Esophagus muscularis mucosa (tissue), 4 donors: ENCODE measurements around the gene MTHFS. TPM values are rescaled to one million over a fixed set of nuclear protein-coding genes. Genes with fewer than 3 reads are reported as not detected.
"Not testable (repeated sequence)": the region's sequence is repeated elsewhere in the genome, so short reads cannot be mapped to it uniquely, and the experiment has no call there.

Experiments
- DNase-seq: peaks from one replicate; pipeline ENCODE4 v3.0.0-alpha.2; 2017; ENCODE audit errors: extremely low spot score
- H3K27ac ChIP-seq, 4 donors: fragments of 200-600 bp; sonication (generic); replicated peaks in 1 of 4; 1 replicate in 3 of 4; 2 replicates in 1 of 4; pipeline ENCODE4 v1.5.1; 2016 to 2019; ENCODE audit warnings: mild to moderate bottlenecking in 1 of 4
- H3K27me3 ChIP-seq, 4 donors: fragments of 200-600 bp; sonication (generic); one replicate each; pipeline versions ENCODE4 v1.5.1 to v1.6.0; 2016 to 2019
- H3K36me3 ChIP-seq, 4 donors: fragments of 200-600 bp; sonication (generic); one replicate each; pipeline ENCODE4 v1.5.1; 2016 to 2019
- H3K4me1 ChIP-seq, 4 donors: fragments of 200-600 bp; sonication (generic); one replicate each; pipeline ENCODE4 v1.5.1; 2016 to 2019
- H3K4me3 ChIP-seq, 4 donors: fragments of 200-600 bp; sonication (generic); 1 replicate in 2 of 4; 2 replicates in 2 of 4; pipeline ENCODE4 v1.5.1; 2016 to 2019; ENCODE audit warnings: mild to moderate bottlenecking in 4 of 4, moderate library complexity in 1 of 4
- H3K9me3 ChIP-seq, 4 donors: fragments of 200-600 bp; sonication (generic); 1 replicate in 3 of 4; 2 replicates in 1 of 4; pipeline ENCODE4 v1.5.1; 2016 to 2019
- CTCF ChIP-seq, 3 experiments: fragments of 200-600 bp in 2 of 3; fragments of 450-650 bp in 1 of 3; sonication (generic) in 2 of 3; IDR thresholded peaks; one replicate each; pipeline ENCODE4 v1.5.1; 2017 to 2019; ENCODE audit warnings: antibody characterized with exemption in 3 of 3, mild to moderate bottlenecking in 2 of 3, moderate library complexity in 1 of 3
- EP300 ChIP-seq: sonication (generic); formaldehyde crosslinking; IDR thresholded peaks from one replicate; pipeline ENCODE4 v1.6.1; 2017; ENCODE audit warnings: antibody characterized with exemption
- POLR2A ChIP-seq: fragments of 450-650 bp; IDR thresholded peaks from one replicate; pipeline ENCODE4 v1.6.1; 2017; ENCODE audit warnings: antibody characterized with exemption, moderate library complexity, mild to moderate bottlenecking, low read depth
- POLR2AphosphoS5 ChIP-seq, 2 donors: sonication (generic); formaldehyde crosslinking; IDR thresholded peaks; one replicate each; pipeline ENCODE4 v1.6.1; 2017; ENCODE audit warnings: antibody characterized with exemption in 2 of 2
- WGBS: methylation state at CpG from one replicate; pipeline ENCODE4 v1.1.5; 2018; 5-methylcytosine and 5-hydroxymethylcytosine counted together
- intact Hi-C: fragments of 100-400 bp; cut with DNase I; formaldehyde crosslinking; loops from one replicate; pipeline ENCODE4 v1.15.1; 2023
- total RNA-seq, 4 donors: library from RNA; depleted of rRNA; stranded (reverse); fragments of >200 nt; gene quantifications; one replicate each; pipeline versions ENCODE4 v1.1.0 to v1.2.1, GENCODE V29; 2016

The MTHFS gene
- total RNA-seq, 4 donors from 2014 or later, result 8.8 to 21.2 (median 13.1) TPM

- WGBS, result 90% methylated on average over 1 of the region's 1 CpG
- no peaks in the 10 kb centered on the region for H3K36me3 ChIP-seq
- H3K27me3 ChIP-seq, result no peaks in the 10 kb centered on the region
- H3K4me3 ChIP-seq, result no peak overlapping the region
- intact Hi-C loops, result no loop called here
- TF ChIP-seq POLR2A (no peak), POLR2AphosphoS5 (IDR thresholded peaks at IDR 0.05) (no peak), EP300 (no peak), CTCF (IDR thresholded peaks at IDR 0.05) (no peak)
- no peak overlapping the region for H3K27ac ChIP-seq
- DNase-seq, result no peak
- peaks cover 0 to 2% (median 0%) of the 10 kb centered on the region in 4 donors for H3K4me1 ChIP-seq
- no peaks in the 10 kb centered on the region for H3K9me3 ChIP-seq
Observed at GRCh38 chr15:79903626-79904025, 6.8 kb upstream of the MTHFS start.

- 85% methylated on average over 2 of the region's 2 CpGs for WGBS
- H3K36me3 ChIP-seq, result no peaks in the 10 kb centered on the region
- intact Hi-C loops, result no loop called here
- H3K27ac ChIP-seq, result no peak overlapping the region
- TF ChIP-seq POLR2A, result no peak
- TF ChIP-seq POLR2AphosphoS5 (IDR thresholded peaks at IDR 0.05), result no peak
- no peak for TF ChIP-seq EP300
- TF ChIP-seq CTCF (IDR thresholded peaks at IDR 0.05), result no peak
- no peaks in the 10 kb centered on the region for H3K9me3 ChIP-seq
- H3K4me1 ChIP-seq, result peaks cover 0 to 6% (median 0%) of the 10 kb centered on the region in 4 donors
- no peak overlapping the region for H3K4me3 ChIP-seq
- no peak for DNase-seq
- no peaks in the 10 kb centered on the region for H3K27me3 ChIP-seq
Observed at GRCh38 chr15:79903144-79903543, 6.3 kb upstream of the MTHFS start.

GRCh38 chr15:79901958-79902357, 5.1 kb upstream of the MTHFS start:
- Histone ChIP-seq H3K27me3 (no peaks in the 10 kb centered on the region), H3K27ac (no peak overlapping the region), H3K9me3 (no peaks in the 10 kb centered on the region), H3K4me3 (no peak overlapping the region), H3K36me3 (no peaks in the 10 kb centered on the region), H3K4me1 (peaks cover 0 to 12% (median 7%) of the 10 kb centered on the region in 4 donors)
- TF ChIP-seq POLR2A, result no peak
- no peak for TF ChIP-seq POLR2AphosphoS5 (IDR thresholded peaks at IDR 0.05)
- TF ChIP-seq EP300, result no peak
- no peak for TF ChIP-seq CTCF (IDR thresholded peaks at IDR 0.05)
- DNase-seq, result no peak
- intact Hi-C loops, result no loop called here
- WGBS, result 79% methylated on average over 1 of the region's 1 CpG

GRCh38 chr15:79900818-79901378, 4.1 kb upstream of the MTHFS start:
- H3K27me3 ChIP-seq, H3K36me3 ChIP-seq, H3K4me3 ChIP-seq, H3K9me3 ChIP-seq, intact Hi-C loops, H3K27ac ChIP-seq, DNase-seq: not testable (repeated sequence)
- WGBS, result 96% methylated on average over 4 of the region's 4 CpGs
- peaks cover 3 to 17% (median 13%) of the 10 kb centered on the region in 4 donors for H3K4me1 ChIP-seq

- Histone ChIP-seq H3K9me3 (no peaks in the 10 kb centered on the region), H3K27me3 (no peaks in the 10 kb centered on the region), H3K4me3 (no peak overlapping the region), H3K4me1 (peaks cover 4 to 18% (median 17%) of the 10 kb centered on the region in 4 donors), H3K27ac (no peak overlapping the region), H3K36me3 (no peaks in the 10 kb centered on the region)
- 88% methylated on average over 9 of the region's 9 CpGs for WGBS
- no peak for DNase-seq
- intact Hi-C loops, result no loop called here
- no peak for TF ChIP-seq POLR2A
- TF ChIP-seq POLR2AphosphoS5 (IDR thresholded peaks at IDR 0.05), result no peak
- TF ChIP-seq EP300, result no peak
- TF ChIP-seq CTCF (IDR thresholded peaks at IDR 0.05), result no peak
Observed at GRCh38 chr15:79900087-79900486, 3.3 kb upstream of the MTHFS start.

GRCh38 chr15:79898786-79899185, 2.0 kb upstream of the MTHFS start:
- Histone ChIP-seq H3K27ac (peak overlapping the region in 3 of 4 donors; percentile 5 to 39 (median 15)), H3K4me1 (peaks cover 4 to 18% (median 17%) of the 10 kb centered on the region in 4 donors)
- H3K9me3 ChIP-seq, intact Hi-C loops, DNase-seq, H3K4me3 ChIP-seq, H3K36me3 ChIP-seq, H3K27me3 ChIP-seq: not testable (repeated sequence)
- 62% methylated on average over 3 of the region's 3 CpGs for WGBS
